LNCaP clone FGC (cell line): ENCODE data around the gene CBFA2T2.

Source experiments
- DNase-seq: peaks from one replicate; pipeline ENCODE4 v3.0.0-alpha.2; 2011; ENCODE audit warnings: low read depth
- H3K4me3 ChIP-seq: 2 replicates; pipeline ENCODE4 v1.5.1; 2011; ENCODE audit warnings: mild to moderate bottlenecking, low read depth, low read length, control low read depth
- CTCF ChIP-seq: IDR thresholded peaks from 2 replicates; pipeline ENCODE4 v1.5.1; 2012; ENCODE audit warnings: mild to moderate bottlenecking; ENCODE audit not compliant: control insufficient read depth, insufficient read depth; ENCODE audit errors: extremely low read depth

The CBFA2T2 gene

GRCh38 chr20:33664085-33664761, 174.3 kb downstream of the CBFA2T2 start:
- no peak for TF ChIP-seq CTCF
- no peak for DNase-seq

GRCh38 chr20:33664762-33665144, 174.9 kb downstream of the CBFA2T2 start:
- no peak for DNase-seq
- TF ChIP-seq CTCF, result no peak
- no peak overlapping the region for H3K4me3 ChIP-seq

More at GRCh38 chr20:33664085-33664761, 174.3 kb downstream of the CBFA2T2 start:
- peak overlapping the region; percentile 72 for H3K4me3 ChIP-seq

- peak; percentile 98 for DNase-seq
- H3K4me3 ChIP-seq, result peak within 1 kb of the TSS; percentile 62
- peak; percentile 40 for TF ChIP-seq CTCF
Observed at GRCh38 chr20:33666293-33667244, 176.7 kb downstream of the CBFA2T2 start, which contains the start of gene ACTL10. Gene ACTL10 (plus strand): TSS chr20:33666943. CDS start chr20:33667498, 555 bp downstream.

- peak overlapping the region; percentile 62 for H3K4me3 ChIP-seq
- DNase-seq, result peak; percentile 58
- TF ChIP-seq CTCF, result peak; percentile 33; the same call in 1 of the 2 replicates
Observed at GRCh38 chr20:33667245-33667675, 177.4 kb downstream of the CBFA2T2 start.

GRCh38 chr20:33667676-33668465, 178.0 kb downstream of the CBFA2T2 start:
- peak overlapping the region; percentile 62 for H3K4me3 ChIP-seq
- DNase-seq, result peak; percentile 60
- TF ChIP-seq CTCF, result peak; percentile 96

- TF ChIP-seq CTCF, result no peak
- peak overlapping the region; percentile 62; the same call in 1 of the 2 replicates for H3K4me3 ChIP-seq
- DNase-seq, result no peak
Observed at GRCh38 chr20:33668466-33669155, 178.7 kb downstream of the CBFA2T2 start.
